Tibial artery (tissue), 4 donors: ENCODE results near the gene S100P.

Source experiments
- DNase-seq, 2 donors: peaks; one replicate each; pipeline ENCODE4 v3.0.0-alpha.2; 2019
- H3K27ac ChIP-seq, 2 donors: fragments of 200-600 bp; sonication (generic) in 1 of 2; 1 replicate in 1 of 2; 2 replicates in 1 of 2; pipeline ENCODE4 v1.5.1; 2018 to 2019; ENCODE audit warnings: mild to moderate bottlenecking in 1 of 2
- H3K27me3 ChIP-seq, 2 donors: fragments of 200-600 bp; sonication (generic) in 1 of 2; one replicate each; pipeline versions ENCODE4 v1.5.1 to v1.6.0; 2016 to 2019
- H3K36me3 ChIP-seq, 3 donors: fragments of 200-600 bp; sonication (generic) in 2 of 3; one replicate each; pipeline ENCODE4 v1.5.1; 2016 to 2019; ENCODE audit warnings: mild to moderate bottlenecking in 2 of 3
- H3K4me1 ChIP-seq, 4 donors: fragments of 200-600 bp; sonication (generic) in 2 of 4; 1 replicate in 3 of 4; 2 replicates in 1 of 4; pipeline ENCODE4 v1.5.1; 2016 to 2019
- H3K4me3 ChIP-seq, 2 donors: fragments of 200-600 bp; sonication (generic) in 1 of 2; 1 replicate in 1 of 2; 2 replicates in 1 of 2; pipeline ENCODE4 v1.5.1; 2018 to 2019; ENCODE audit warnings: mild to moderate bottlenecking in 2 of 2
- H3K9me3 ChIP-seq, 3 donors: fragments of 200-600 bp; sonication (generic) in 1 of 3; one replicate each; pipeline ENCODE4 v1.5.1; 2016 to 2019
- CTCF ChIP-seq, 2 experiments: fragments of 200-600 bp in 1 of 2; fragments of 450-650 bp in 1 of 2; IDR thresholded peaks; one replicate each; pipeline ENCODE4 v1.5.1; 2017 to 2019; ENCODE audit warnings: antibody characterized with exemption in 2 of 2, mild to moderate bottlenecking in 1 of 2, moderate library complexity in 1 of 2
- intact Hi-C: fragments of 100-400 bp; cut with DNase I; formaldehyde crosslinking; loops from one replicate; pipeline ENCODE4 v1.15.0; 2023; ENCODE audit warnings: low total_unique reads

Gene S100P

GRCh38 chr4:6692379-6692778 lies 1.3 kb upstream of the S100P start:
- H3K4me3 ChIP-seq = no peak overlapping the region
- H3K27me3 ChIP-seq = no peaks in the 10 kb centered on the region
- H3K36me3 ChIP-seq = peaks cover 0 to 7% (median 0%) of the 10 kb centered on the region in 3 donors
- H3K4me1 ChIP-seq = peaks cover 0 to 27% (median 0%) of the 10 kb centered on the region in 4 donors
- no peaks in the 10 kb centered on the region for H3K9me3 ChIP-seq
- intact Hi-C loops = no loop called here
- no peak for DNase-seq
- H3K27ac ChIP-seq = no peak overlapping the region
- no peak for TF ChIP-seq CTCF (IDR thresholded peaks at IDR 0.05)

GRCh38 chr4:6692806-6693205 lies 872 bp upstream of the S100P start:
- peaks cover 0 to 27% (median 0%) of the 10 kb centered on the region in 4 donors for H3K4me1 ChIP-seq
- H3K36me3 ChIP-seq = peaks cover 0 to 7% (median 0%) of the 10 kb centered on the region in 3 donors
- no peak overlapping the region for H3K4me3 ChIP-seq
- no peaks in the 10 kb centered on the region for H3K9me3 ChIP-seq
- no peak for TF ChIP-seq CTCF (IDR thresholded peaks at IDR 0.05)
- intact Hi-C loops = no loop called here
- DNase-seq = no peak
- no peak overlapping the region for H3K27ac ChIP-seq
- no peaks in the 10 kb centered on the region for H3K27me3 ChIP-seq

DNA sequence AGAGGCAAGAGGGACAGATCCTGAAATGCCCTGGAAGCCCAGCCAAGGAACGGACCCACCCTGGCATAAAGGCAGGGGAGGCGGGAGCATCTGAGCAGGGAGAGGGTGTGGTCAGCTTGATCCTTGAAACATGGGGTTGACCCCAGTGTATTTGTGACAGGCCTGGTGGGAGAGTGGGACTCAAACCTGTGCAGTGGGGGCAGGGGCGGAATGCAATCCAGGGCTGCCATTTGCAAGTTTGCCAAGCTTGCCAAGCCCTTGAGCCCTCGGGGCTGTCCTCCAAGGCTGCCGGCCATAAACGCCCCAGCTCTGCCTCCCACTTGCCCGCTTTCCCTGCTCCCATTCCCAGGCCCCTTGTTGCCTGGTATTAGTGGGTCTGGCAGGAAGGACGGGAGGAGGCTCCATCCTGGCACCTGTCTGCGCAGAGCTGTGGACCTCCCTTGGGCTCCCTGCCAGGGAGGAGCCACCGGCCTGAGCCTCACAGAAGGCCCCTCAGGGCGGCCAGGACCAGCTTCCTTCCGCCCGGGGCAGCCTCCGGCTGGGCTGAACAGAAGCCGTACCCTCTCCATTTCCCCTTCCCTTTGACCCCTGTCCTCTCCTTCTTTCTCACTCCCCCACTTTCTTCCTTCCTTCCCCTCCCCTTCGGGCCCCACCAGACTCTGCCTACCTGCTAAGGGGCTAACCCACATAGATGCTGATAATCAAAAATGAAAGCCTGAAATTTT lies 661 bp downstream of the S100P start:
- Histone ChIP-seq H3K9me3 (no peaks in the 10 kb centered on the region), H3K27ac (no peak overlapping the region), H3K27me3 (no peaks in the 10 kb centered on the region), H3K36me3 (peaks cover 0 to 9% (median 0%) of the 10 kb centered on the region in 3 donors), H3K4me1 (peaks cover 0 to 20% (median 0%) of the 10 kb centered on the region in 4 donors), H3K4me3 (no peak overlapping the region)
- DNase-seq = no peak
- TF ChIP-seq CTCF (IDR thresholded peaks at IDR 0.05) = no peak
- intact Hi-C loops = no loop called here

- H3K27ac ChIP-seq = no peak overlapping the region
- H3K9me3 ChIP-seq = no peaks in the 10 kb centered on the region
- peaks cover 0 to 16% (median 0%) of the 10 kb centered on the region in 3 donors for H3K36me3 ChIP-seq
- intact Hi-C loops = no loop called here
- no peaks in the 10 kb centered on the region for H3K27me3 ChIP-seq
- no peak for DNase-seq
- no peak overlapping the region for H3K4me3 ChIP-seq
- H3K4me1 ChIP-seq = peaks cover 0 to 13% (median 0%) of the 10 kb centered on the region in 4 donors
- TF ChIP-seq CTCF (IDR thresholded peaks at IDR 0.05) = no peak
Observed at GRCh38 chr4:6695660-6696610, 2.3 kb downstream of the S100P start.

DNA sequence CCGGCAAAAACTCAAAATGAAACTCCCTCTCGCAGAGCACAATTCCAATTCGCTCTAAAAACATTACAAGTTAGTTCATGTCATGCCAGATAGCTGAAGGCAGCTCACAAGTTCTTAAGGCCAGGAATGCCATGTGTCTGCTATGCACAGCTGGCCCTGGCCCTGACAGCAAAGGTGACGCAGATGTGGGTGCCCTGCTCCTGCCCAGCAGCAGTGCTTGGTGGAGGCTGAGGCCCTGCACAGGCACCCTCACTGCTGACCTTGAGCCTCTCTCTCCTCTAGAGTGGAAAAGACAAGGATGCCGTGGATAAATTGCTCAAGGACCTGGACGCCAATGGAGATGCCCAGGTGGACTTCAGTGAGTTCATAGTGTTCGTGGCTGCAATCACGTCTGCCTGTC lies 2.9 kb downstream of the S100P start:
- Histone ChIP-seq H3K27me3 (no peaks in the 10 kb centered on the region), H3K4me3 (no peak overlapping the region), H3K36me3 (peaks cover 0 to 16% (median 0%) of the 10 kb centered on the region in 3 donors), H3K27ac (no peak overlapping the region), H3K9me3 (no peaks in the 10 kb centered on the region), H3K4me1 (peaks cover 0 to 13% (median 0%) of the 10 kb centered on the region in 4 donors)
- DNase-seq = no peak
- no peak for TF ChIP-seq CTCF (IDR thresholded peaks at IDR 0.05)
- intact Hi-C loops = no loop called here
